ENCODE data around the gene ZDHHC14. TPM values are rescaled to one million over a fixed set of nuclear protein-coding genes. Genes with fewer than 3 reads are reported as not detected.

Gene ZDHHC14
- total and polyA plus RNA-seq, 4 donors: 4.3 to 18.3 (median 8.9) TPM

- no peak overlapping the region for H3K4me3 ChIP-seq
- H3K27me3 ChIP-seq (ENCODE audit: control insufficient read depth in 3 of 3, insufficient read depth in 3 of 3, low read length in 2 of 3): peaks cover 0 to 9% (median 0%) of the 10 kb centered on the region in 3 donors
- H3K36me3 ChIP-seq (ENCODE audit: control insufficient read depth in 4 of 4, insufficient read depth in 4 of 4, low read length in 4 of 4): peaks cover 0 to 10% (median 5%) of the 10 kb centered on the region in 4 donors
- H3K9ac ChIP-seq (ENCODE audit: insufficient read depth in 1 of 2, low read length in 2 of 2): no peak overlapping the region
- TF ChIP-seq CTCF (IDR thresholded peaks at IDR 0.05; ENCODE audit: control extremely low read depth, extremely low read depth): peak; percentile 76
- peaks cover 0 to 2% (median 0%) of the 10 kb centered on the region in 4 donors for H3K9me3 ChIP-seq (ENCODE audit: control insufficient read depth in 4 of 4, insufficient read depth in 3 of 4, low read length in 3 of 4)
- ATAC-seq (ENCODE audit: insufficient read depth, low FRiP score): peak; percentile 65
- peak; percentile 74 to 89 (median 89) for DNase-seq
- H3K4me1 ChIP-seq (ENCODE audit: control insufficient read depth in 5 of 5, insufficient read depth in 5 of 5, low read length in 5 of 5): peaks cover 0 to 56% (median 8%) of the 10 kb centered on the region in 5 donors
- WGBS, 2 donors: 36 to 39% methylated on average over 11 of the region's 11 CpGs
- H3K27ac ChIP-seq (ENCODE audit: low read depth in 1 of 2, low read length in 1 of 2): no peak overlapping the region
Observed at GRCh38 chr6:157667211-157668008, 286.4 kb downstream of the ZDHHC14 start.

- peaks cover 0 to 56% (median 8%) of the 10 kb centered on the region in 5 donors for H3K4me1 ChIP-seq (ENCODE audit: control insufficient read depth in 5 of 5, insufficient read depth in 5 of 5, low read length in 5 of 5)
- WGBS, 2 donors: 69 to 87% methylated on average over 3 of the region's 3 CpGs
- peaks cover 0 to 10% (median 5%) of the 10 kb centered on the region in 4 donors for H3K36me3 ChIP-seq (ENCODE audit: control insufficient read depth in 4 of 4, insufficient read depth in 4 of 4, low read length in 4 of 4)
- no peak overlapping the region for H3K9ac ChIP-seq (ENCODE audit: insufficient read depth in 1 of 2, low read length in 2 of 2)
- DNase-seq (no peak), ATAC-seq (ENCODE audit: insufficient read depth, low FRiP score) (no peak)
- no peak for TF ChIP-seq CTCF (IDR thresholded peaks at IDR 0.05; ENCODE audit: control extremely low read depth, extremely low read depth)
- peaks cover 0 to 2% (median 0%) of the 10 kb centered on the region in 4 donors for H3K9me3 ChIP-seq (ENCODE audit: control insufficient read depth in 4 of 4, insufficient read depth in 3 of 4, low read length in 3 of 4)
- H3K27me3 ChIP-seq (ENCODE audit: control insufficient read depth in 3 of 3, insufficient read depth in 3 of 3, low read length in 2 of 3): peaks cover 0 to 9% (median 0%) of the 10 kb centered on the region in 3 donors
- H3K27ac ChIP-seq (ENCODE audit: low read depth in 1 of 2, low read length in 1 of 2): no peak overlapping the region
- H3K4me3 ChIP-seq: no peak overlapping the region
Observed at GRCh38 chr6:157668009-157668401, 287.0 kb downstream of the ZDHHC14 start.

GRCh38 chr6:157668713-157669112, 287.7 kb downstream of the ZDHHC14 start:
- H3K4me1 ChIP-seq (ENCODE audit: control insufficient read depth in 5 of 5, insufficient read depth in 5 of 5, low read length in 5 of 5): peaks cover 0 to 56% (median 8%) of the 10 kb centered on the region in 5 donors
- H3K27me3 ChIP-seq (ENCODE audit: control insufficient read depth in 3 of 3, insufficient read depth in 3 of 3, low read length in 2 of 3): peaks cover 0 to 9% (median 0%) of the 10 kb centered on the region in 3 donors
- H3K27ac ChIP-seq (ENCODE audit: low read depth in 1 of 2, low read length in 1 of 2): peak overlapping the region in 1 of 2 donors; percentile 49
- DNase-seq: peak; percentile 52 to 81 (median 71)
- no peak overlapping the region for H3K9ac ChIP-seq (ENCODE audit: insufficient read depth in 1 of 2, low read length in 2 of 2)
- no peaks in the 10 kb centered on the region for H3K9me3 ChIP-seq (ENCODE audit: control insufficient read depth in 4 of 4, insufficient read depth in 3 of 4, low read length in 3 of 4)
- peaks cover 0 to 10% (median 3%) of the 10 kb centered on the region in 4 donors for H3K36me3 ChIP-seq (ENCODE audit: control insufficient read depth in 4 of 4, insufficient read depth in 4 of 4, low read length in 4 of 4)
- peak; percentile 15 for ATAC-seq (ENCODE audit: insufficient read depth, low FRiP score)
- WGBS, 2 donors: 82 to 85% methylated on average over 2 of the region's 2 CpGs
- no peak for TF ChIP-seq CTCF (IDR thresholded peaks at IDR 0.05; ENCODE audit: control extremely low read depth, extremely low read depth)
- H3K4me3 ChIP-seq: no peak overlapping the region

Data from lung (tissue), 12 donors.